Fibroblast of skin of left quadriceps (primary cell): ENCODE measurements around the gene CLIC5.

ENCODE experiments used
- DNase-seq, 2 experiments: peaks; one replicate each; pipeline ENCODE4 v3.0.0-alpha.2; 2013; ENCODE audit warnings: low read depth in 2 of 2

The CLIC5 gene

GRCh38 chr6:45895569-45895968 is 120.1 kb downstream of the CLIC5 start:
- DNase-seq: no peak

- no peak for DNase-seq
Observed at GRCh38 chr6:45892696-45893245, 122.9 kb downstream of the CLIC5 start.

GRCh38 chr6:45892196-45892595 is 123.5 kb downstream of the CLIC5 start:
- DNase-seq: no peak

- DNase-seq: no peak
Observed at GRCh38 chr6:45886776-45887175, 128.9 kb downstream of the CLIC5 start.

- DNase-seq: no peak
Observed at GRCh38 chr6:45884336-45884735, 131.3 kb downstream of the CLIC5 start.

- DNase-seq: no peak
Observed at GRCh38 chr6:45882671-45883070, 133.0 kb downstream of the CLIC5 start.

GRCh38 chr6:45881705-45882467 is 133.8 kb downstream of the CLIC5 start:
- DNase-seq: no peak

- DNase-seq: peak in 1 of 2 experiments; percentile 1
Observed at GRCh38 chr6:45880676-45881075, 135.0 kb downstream of the CLIC5 start.

GRCh38 chr6:45880159-45880558 is 135.5 kb downstream of the CLIC5 start:
- DNase-seq: peak in 1 of 2 experiments; percentile 44

GRCh38 chr6:45877970-45878590 is 137.6 kb downstream of the CLIC5 start:
- DNase-seq: no peak

- DNase-seq: no peak
Observed at GRCh38 chr6:45872827-45873365, 142.8 kb downstream of the CLIC5 start.

- no peak for DNase-seq
Observed at GRCh38 chr6:45870531-45870930, 145.1 kb downstream of the CLIC5 start.

GRCh38 chr6:45864651-45865050 is 151.0 kb downstream of the CLIC5 start:
- no peak for DNase-seq

GRCh38 chr6:45858691-45859090 is 157.0 kb downstream of the CLIC5 start:
- no peak for DNase-seq

- no peak for DNase-seq
Observed at GRCh38 chr6:45857827-45858226, 157.8 kb downstream of the CLIC5 start.

GRCh38 chr6:45855642-45856394 is 159.8 kb downstream of the CLIC5 start:
- DNase-seq: no peak

- DNase-seq: no peak
Observed at GRCh38 chr6:45854149-45854742, 161.4 kb downstream of the CLIC5 start.

- no peak for DNase-seq
Observed at GRCh38 chr6:45851034-45851400, 164.6 kb downstream of the CLIC5 start.

GRCh38 chr6:45850378-45851033 is 165.2 kb downstream of the CLIC5 start:
- no peak for DNase-seq

- DNase-seq: peak; percentile 78 to 80
Observed at GRCh38 chr6:45845567-45845966, 170.1 kb downstream of the CLIC5 start.

GRCh38 chr6:45844986-45845385 is 170.7 kb downstream of the CLIC5 start:
- DNase-seq: no peak
